ENCODE results near the gene NXN. TPM values are rescaled to one million over a fixed set of nuclear protein-coding genes. Genes with fewer than 3 reads are reported as not detected.

Gene NXN
- total RNA-seq, 2 donors from 2014 or later = 124 to 201 TPM

- Mint-ChIP-seq H3K4me3 (no peak overlapping the region), H3K36me3 (ENCODE audit: low read depth) (peaks cover 41% of the 10 kb centered on the region), H3K27ac (peak overlapping the region; percentile 72), H3K27me3 (ENCODE audit: insufficient read depth) (no peaks in the 10 kb centered on the region), H3K4me1 (peaks cover 39% of the 10 kb centered on the region), H3K9me3 (no peaks in the 10 kb centered on the region)
- WGBS, 2 experiments (ENCODE audit: insufficient coverage in 1 of 2, insufficient read length in 1 of 2) = 92 to 93% methylated on average over 5 to 14 of the region's 14 CpGs
- no peak for TF ChIP-seq CTCF (conservative IDR thresholded peaks at IDR 0.05)
- Histone ChIP-seq H3K27me3 (ENCODE audit: control insufficient read depth, insufficient read depth, low read length, poor library complexity, severe bottlenecking) (no peaks in the 10 kb centered on the region), H3K9ac (ENCODE audit: extremely low read depth, low read length, poor library complexity, severe bottlenecking) (no peak overlapping the region), H3K27ac (ENCODE audit: low read depth, low read length) (peak overlapping the region; percentile 90), H3K4me3 (ENCODE audit: low read length) (no peak overlapping the region), H3K36me3 (ENCODE audit: control insufficient read depth, insufficient read depth, low read length) (peaks cover 54% of the 10 kb centered on the region), H3K4me1 (ENCODE audit: control insufficient read depth, insufficient read depth, low read length) (peaks cover 11% of the 10 kb centered on the region), H3K9me3 (ENCODE audit: control insufficient read depth, low read length) (no peaks in the 10 kb centered on the region)
- DNase-seq = no peak
Measured at GRCh38 chr17:882827-883585, 96.6 kb downstream of the NXN start.

- no peak for DNase-seq
- 95 to 100% methylated on average over 5 of the region's 6 CpGs for WGBS, 2 experiments (ENCODE audit: insufficient coverage in 1 of 2, insufficient read length in 1 of 2)
- H3K4me1 Mint-ChIP-seq = peaks cover 46% of the 10 kb centered on the region
- no peaks in the 10 kb centered on the region for H3K27me3 Mint-ChIP-seq (ENCODE audit: insufficient read depth)
- H3K9me3 Mint-ChIP-seq = no peaks in the 10 kb centered on the region
- no peak overlapping the region for H3K4me3 Mint-ChIP-seq
- Histone ChIP-seq H3K36me3 (ENCODE audit: control insufficient read depth, insufficient read depth, low read length) (peaks cover 50% of the 10 kb centered on the region), H3K27ac (ENCODE audit: low read depth, low read length) (no peak overlapping the region), H3K9me3 (ENCODE audit: control insufficient read depth, low read length) (no peaks in the 10 kb centered on the region), H3K9ac (ENCODE audit: extremely low read depth, low read length, poor library complexity, severe bottlenecking) (no peak overlapping the region), H3K4me3 (ENCODE audit: low read length) (no peak overlapping the region), H3K4me1 (ENCODE audit: control insufficient read depth, insufficient read depth, low read length) (peaks cover 11% of the 10 kb centered on the region), H3K27me3 (ENCODE audit: control insufficient read depth, insufficient read depth, low read length, poor library complexity, severe bottlenecking) (no peaks in the 10 kb centered on the region)
- H3K36me3 Mint-ChIP-seq (ENCODE audit: low read depth) = peaks cover 37% of the 10 kb centered on the region
- H3K27ac Mint-ChIP-seq = peak overlapping the region; percentile 48
- TF ChIP-seq CTCF (conservative IDR thresholded peaks at IDR 0.05) = no peak
Measured at GRCh38 chr17:881778-882177, 97.8 kb downstream of the NXN start.

- TF ChIP-seq CTCF (conservative IDR thresholded peaks at IDR 0.05) = no peak
- Histone ChIP-seq H3K36me3 (ENCODE audit: control insufficient read depth, insufficient read depth, low read length) (peaks cover 40% of the 10 kb centered on the region), H3K4me3 (ENCODE audit: low read length) (no peak overlapping the region), H3K9ac (ENCODE audit: extremely low read depth, low read length, poor library complexity, severe bottlenecking) (no peak overlapping the region), H3K27me3 (ENCODE audit: control insufficient read depth, insufficient read depth, low read length, poor library complexity, severe bottlenecking) (no peaks in the 10 kb centered on the region), H3K4me1 (ENCODE audit: control insufficient read depth, insufficient read depth, low read length) (peaks cover 11% of the 10 kb centered on the region), H3K9me3 (ENCODE audit: control insufficient read depth, low read length) (no peaks in the 10 kb centered on the region), H3K27ac (ENCODE audit: low read depth, low read length) (no peak overlapping the region)
- WGBS, 2 experiments (ENCODE audit: insufficient coverage in 1 of 2, insufficient read length in 1 of 2) = 82 to 86% methylated on average over 4 to 15 of the region's 15 CpGs
- peaks cover 34% of the 10 kb centered on the region for H3K36me3 Mint-ChIP-seq (ENCODE audit: low read depth)
- H3K4me3 Mint-ChIP-seq = no peak overlapping the region
- H3K9me3 Mint-ChIP-seq = no peaks in the 10 kb centered on the region
- peak overlapping the region; percentile 90 for H3K27ac Mint-ChIP-seq
- peaks cover 50% of the 10 kb centered on the region for H3K4me1 Mint-ChIP-seq
- no peaks in the 10 kb centered on the region for H3K27me3 Mint-ChIP-seq (ENCODE audit: insufficient read depth)
- DNase-seq = no peak
Measured at GRCh38 chr17:880443-881269, 98.9 kb downstream of the NXN start.
